ENCODE measurements around the gene PPP3R1.

GRCh38 chr2:68187329-68187728 is 65.0 kb downstream of the PPP3R1 start:
- no peak for TF ChIP-seq CTCF (optimal IDR thresholded peaks at IDR 0.05 in 1 of 3, IDR thresholded peaks at IDR 0.05 in 1 of 3, conservative IDR thresholded peaks at IDR 0.05 in 1 of 3; ENCODE audit: extremely low read depth in 1 of 3, insufficient read depth in 2 of 3, low read length in 3 of 3)
- no peak for TF ChIP-seq EZH2 (IDR thresholded peaks at IDR 0.05; ENCODE audit: low read length)

Measured in keratinocyte (primary cell).